Stomach (tissue), 9 donors: ENCODE measurements around the gene CAMK2A. TPM values are rescaled to one million over a fixed set of nuclear protein-coding genes. Genes with fewer than 3 reads are reported as not detected.

ENCODE experiments used
- DNase-seq, 2 donors: peaks; one replicate each; pipeline versions ENCODE4 v3.0.0 to v3.0.0-alpha.2; 2013 to 2019
- H3K27ac ChIP-seq, 5 donors: fragments of 200-600 bp in 4 of 5; sonication (generic) in 4 of 5; one replicate each; pipeline ENCODE4 v1.5.1; 2013 to 2019; ENCODE audit warnings: mild to moderate bottlenecking in 1 of 5, moderate library complexity in 1 of 5
- H3K27me3 ChIP-seq, 3 donors: fragments of 200-600 bp; sonication (generic); one replicate each; pipeline ENCODE4 v1.5.1; 2017 to 2019; ENCODE audit warnings: mixed run types in 1 of 3
- H3K36me3 ChIP-seq, 4 donors: fragments of 200-600 bp; sonication (generic); 1 replicate in 3 of 4; 2 replicates in 1 of 4; pipeline ENCODE4 v1.5.1; 2016 to 2019
- H3K4me1 ChIP-seq, 4 donors: fragments of 200-600 bp; sonication (generic); one replicate each; pipeline ENCODE4 v1.5.1; 2016 to 2019
- H3K4me3 ChIP-seq, 4 donors: fragments of 200-600 bp; sonication (generic) in 3 of 4; one replicate each; pipeline ENCODE4 v1.5.1; 2016 to 2019; ENCODE audit warnings: mild to moderate bottlenecking in 1 of 4
- H3K9me3 ChIP-seq, 4 donors: fragments of 200-600 bp; sonication (generic); one replicate each; pipeline ENCODE4 v1.5.1; 2016 to 2019
- CTCF ChIP-seq, 7 experiments: fragments of 450-650 bp in 4 of 7; fragments of 200-600 bp in 3 of 7; sonication (generic) in 3 of 7; IDR thresholded peaks; one replicate each; pipeline ENCODE4 v1.5.1; 2016 to 2019; ENCODE audit warnings: antibody characterized with exemption in 7 of 7, control low read depth in 2 of 7, mild to moderate bottlenecking in 1 of 7
- EP300 ChIP-seq: sonication (generic); formaldehyde crosslinking; IDR thresholded peaks from one replicate; pipeline ENCODE4 v1.6.1; 2017; ENCODE audit warnings: antibody characterized with exemption
- POLR2A ChIP-seq, 4 donors: fragments of 450-650 bp; IDR thresholded peaks; one replicate each; pipeline ENCODE4 v1.6.1; 2016; ENCODE audit warnings: antibody characterized with exemption in 4 of 4, control low read depth in 2 of 4, mild to moderate bottlenecking in 1 of 4, moderate library complexity in 1 of 4
- POLR2AphosphoS5 ChIP-seq, 3 donors: sonication (generic); formaldehyde crosslinking; IDR thresholded peaks; one replicate each; pipeline ENCODE4 v1.6.1; 2016; ENCODE audit warnings: antibody characterized with exemption in 3 of 3
- WGBS, 5 donors: extraction: QIAGEN DNeasy Blood & Tissue Kit in 3 of 5; methylation state at CpG; one replicate each; pipeline versions ENCODE4 v1.1.5 to v1.1.7; 2013 to 2018; 5-methylcytosine and 5-hydroxymethylcytosine counted together
- intact Hi-C: fragments of 100-400 bp; cut with DNase I; formaldehyde crosslinking; loops from one replicate; pipeline ENCODE4 v1.15.1; 2023; ENCODE audit warnings: low total_unique reads
- polyA plus RNA-seq, 3 donors: library from polyadenylated mRNA; stranded (reverse); fragments of 200-250 nt; gene quantifications; one replicate each; pipeline ENCODE4 v1.2.3, GENCODE V29; 2013
- total RNA-seq, 5 donors: library from RNA; depleted of rRNA; stranded (reverse); fragments of >200 nt; gene quantifications; one replicate each; pipeline versions ENCODE4 v1.1.0 to v1.2.3, GENCODE V29; 2014 to 2016
- donor health status: healthy with polysubstance abuse.
- donor health status: Bipolar disorder and iron deficiency.
- donor health status: healthy.

CAMK2A gene
- total and polyA plus RNA-seq, 8 donors = 0.06 to 18.3 (median 0.63) TPM; not detected in 2

- Histone ChIP-seq H3K4me1 (no peaks in the 10 kb centered on the region), H3K27me3 (peaks cover 0 to 35% (median 10%) of the 10 kb centered on the region in 3 donors), H3K27ac (no peak overlapping the region), H3K4me3 (no peak overlapping the region), H3K36me3 (no peaks in the 10 kb centered on the region), H3K9me3 (no peaks in the 10 kb centered on the region)
- DNase-seq = no peak
- TF ChIP-seq POLR2AphosphoS5 (IDR thresholded peaks at IDR 0.05) = no peak
- TF ChIP-seq POLR2A (IDR thresholded peaks at IDR 0.05) = no peak
- no peak for TF ChIP-seq CTCF (IDR thresholded peaks at IDR 0.05)
- TF ChIP-seq EP300 = no peak
- intact Hi-C loops = no loop called here
- 92 to 98% (median 95%) methylated on average over 4 of the region's 4 CpGs for WGBS, 5 donors
Observed at GRCh38 chr5:150172556-150172955, 117.0 kb downstream of the CAMK2A start.

DNA sequence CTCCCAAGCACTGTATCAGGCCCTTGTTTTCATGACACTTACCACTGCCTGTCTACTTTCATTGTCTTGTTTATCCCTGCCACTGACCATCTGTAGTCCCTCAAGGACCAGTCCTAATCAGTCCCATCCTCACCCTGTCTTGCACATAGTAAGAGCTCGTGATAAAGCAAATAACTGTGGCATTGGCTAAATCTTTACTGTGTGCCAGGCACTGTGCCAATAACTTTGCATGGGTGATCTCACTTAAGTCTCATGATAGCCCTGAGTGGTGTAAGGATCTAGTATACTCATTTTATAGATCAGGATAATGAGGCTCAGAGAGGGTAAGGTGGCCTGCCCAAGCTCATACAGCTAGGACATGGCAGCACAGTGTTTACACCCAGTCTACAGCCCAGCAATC, 117.4 kb downstream of the CAMK2A start:
- Histone ChIP-seq H3K9me3 (no peaks in the 10 kb centered on the region), H3K36me3 (no peaks in the 10 kb centered on the region), H3K4me1 (peaks cover 0 to 3% (median 2%) of the 10 kb centered on the region in 4 donors), H3K4me3 (no peak overlapping the region), H3K27ac (no peak overlapping the region), H3K27me3 (peaks cover 0 to 39% (median 15%) of the 10 kb centered on the region in 3 donors)
- whole genome bisulfite sequencing, 5 donors = 32 to 63% (median 44%) methylated on average over 1 of the region's 1 CpG
- DNase-seq = no peak
- intact Hi-C loops = no loop called here
- TF ChIP-seq POLR2AphosphoS5 (IDR thresholded peaks at IDR 0.05) (no peak), EP300 (no peak), CTCF (IDR thresholded peaks at IDR 0.05) (no peak), POLR2A (IDR thresholded peaks at IDR 0.05) (no peak)

Other genes with a start within 250 kb of the CAMK2A start
- gene CSF1R, start 203.2 kb downstream of the CAMK2A start, total RNA-seq = 100 to 1,000 TPM in 1 of 5 donors, 10 to 100 TPM in 4; 17.8 to 235 (median 34.9) TPM
- 10 to 100 TPM in 1 of 3 donors, 1 to 10 TPM in 2; 3.0 to 10.2 (median 8.5) TPM for gene CSF1R, start 203.2 kb downstream of the CAMK2A start, polyA plus RNA-seq
- gene PDGFRB, start 133.9 kb downstream of the CAMK2A start, total RNA-seq = 10 to 100 TPM; 16.5 to 71.2 (median 53.1) TPM
- 1 to 10 TPM; 4.7 to 9.1 (median 6.9) TPM for gene PDGFRB, start 133.9 kb downstream of the CAMK2A start, polyA plus RNA-seq
- gene CDX1, start 123.0 kb downstream of the CAMK2A start, total RNA-seq = 100 to 1,000 TPM in 1 of 5 donors, 1 to 10 TPM in 1, not detected in 3; 2.0 to 472 TPM
- under 1 TPM in 1 of 3 donors, not detected in 2; 0.31 TPM for gene CDX1, start 123.0 kb downstream of the CAMK2A start, polyA plus RNA-seq
- gene SLC6A7, start 99.7 kb downstream of the CAMK2A start, total RNA-seq = 10 to 100 TPM in 1 of 5 donors, not detected in 4; 29.3 TPM
- not detected for gene SLC6A7, start 99.7 kb downstream of the CAMK2A start, polyA plus RNA-seq
- gene ARSI, start 13.1 kb upstream of the CAMK2A start, total RNA-seq = 1 to 10 TPM in 3 of 5 donors, not detected in 2; 1.7 to 7.0 (median 2.3) TPM
- under 1 TPM in 2 of 3 donors, not detected in 1; 0.35 to 0.81 TPM for gene ARSI, start 13.1 kb upstream of the CAMK2A start, polyA plus RNA-seq
- 10 to 100 TPM; 13.6 to 47.8 (median 36.2) TPM for gene TCOF1, start 67.9 kb upstream of the CAMK2A start, total RNA-seq
- 10 to 100 TPM; 11.7 to 74.1 (median 14.0) TPM for gene TCOF1, start 67.9 kb upstream of the CAMK2A start, polyA plus RNA-seq
- gene CD74, start 123.1 kb upstream of the CAMK2A start, total RNA-seq = 1,000 to 10,000 TPM in 1 of 5 donors, 100 to 1,000 TPM in 4; 102 to 1,185 (median 324) TPM
- gene CD74, start 123.1 kb upstream of the CAMK2A start, polyA plus RNA-seq = 100 to 1,000 TPM; 177 to 883 (median 268) TPM
- gene RPS14, start 160.0 kb upstream of the CAMK2A start, total RNA-seq = 1,000 to 10,000 TPM in 4 of 5 donors, 100 to 1,000 TPM in 1; 899 to 3,971 (median 1,858) TPM
- gene RPS14, start 160.0 kb upstream of the CAMK2A start, polyA plus RNA-seq = 1,000 to 10,000 TPM; 4,327 to 6,427 (median 4,820) TPM
- 10 to 100 TPM; 14.2 to 32.9 (median 21.6) TPM for gene NDST1, start 218.4 kb upstream of the CAMK2A start, total RNA-seq
- gene NDST1, start 218.4 kb upstream of the CAMK2A start, polyA plus RNA-seq = 10 to 100 TPM in 1 of 3 donors, 1 to 10 TPM in 2; 6.4 to 15.3 (median 7.2) TPM